ENCODE measurements around the gene CYTH4.

Gene CYTH4

GRCh38 chr22:37258753-37259401 is 23.4 kb upstream of the CYTH4 start:
- TF ChIP-seq CTCF (conservative IDR thresholded peaks at IDR 0.05; ENCODE audit: low read depth), result no peak
- ChIA-PET POLR2A (ENCODE audit: low non-redundant PET) (no interaction called here), CTCF (interaction anchor here (0.5 to 1.3 kb wide), 4 partner anchors 15 to 382 kb away, joined by 3 to 5 read pairs (median 4); partner anchors contain the start of gene RAC2)
- DNase-seq (ENCODE audit: low spot score), result no peak
- H3K27ac ChIP-seq, result no peak overlapping the region

- TF ChIP-seq CTCF (conservative IDR thresholded peaks at IDR 0.05; ENCODE audit: low read depth), result no peak; the same call in 1 of the 2 replicates
- CTCF ChIA-PET, result interaction anchor here (0.7 to 1.3 kb wide), 6 partner anchors 9 to 172 kb away, joined by 3 to 5 read pairs (median 4); partner anchors contain the start of gene RAC2
- peak; percentile 18 for DNase-seq (ENCODE audit: low spot score)
- POLR2A ChIA-PET (ENCODE audit: low non-redundant PET), result no interaction called here
- H3K27ac ChIP-seq, result no peak overlapping the region
Measured at GRCh38 chr22:37259540-37260029, 22.7 kb upstream of the CYTH4 start.

- DNase-seq (ENCODE audit: low spot score), result no peak
- TF ChIP-seq CTCF (conservative IDR thresholded peaks at IDR 0.05; ENCODE audit: low read depth), result no peak
- ChIA-PET CTCF (interaction anchor here (0.6 to 1.2 kb wide), 7 partner anchors 9 to 466 kb away, joined by 3 to 8 read pairs (median 4); partner anchors contain the start of gene RAC2), POLR2A (ENCODE audit: low non-redundant PET) (no interaction called here)
- no peak overlapping the region for H3K27ac ChIP-seq
Measured at GRCh38 chr22:37260155-37260795, 22.0 kb upstream of the CYTH4 start.

GRCh38 chr22:37260901-37261336 is 21.4 kb upstream of the CYTH4 start:
- H3K27ac ChIP-seq, result no peak overlapping the region
- POLR2A ChIA-PET (ENCODE audit: low non-redundant PET), result no interaction called here
- peak; percentile 91 for TF ChIP-seq CTCF (conservative IDR thresholded peaks at IDR 0.05; ENCODE audit: low read depth)
- DNase-seq (ENCODE audit: low spot score), result peak; percentile 38
- CTCF ChIA-PET, result interaction anchor here (0.6 to 1.1 kb wide), 7 partner anchors 10 to 466 kb away, joined by 3 to 8 read pairs (median 4); no protein-coding TSS in a partner anchor

GRCh38 chr22:37262346-37262745 is 20.0 kb upstream of the CYTH4 start:
- POLR2A ChIA-PET (ENCODE audit: low non-redundant PET), result no interaction called here
- DNase-seq (ENCODE audit: low spot score), result no peak
- TF ChIP-seq CTCF (conservative IDR thresholded peaks at IDR 0.05; ENCODE audit: low read depth), result no peak
- CTCF ChIA-PET, result no interaction called here
- H3K27ac ChIP-seq, result no peak overlapping the region

GRCh38 chr22:37263966-37264887 is 18.1 kb upstream of the CYTH4 start:
- no peak for TF ChIP-seq CTCF (conservative IDR thresholded peaks at IDR 0.05; ENCODE audit: low read depth)
- no peak for DNase-seq (ENCODE audit: low spot score)
- H3K27ac ChIP-seq, result no peak overlapping the region
- ChIA-PET CTCF (interaction anchor here (0.6 kb wide), 1 partner anchor 343 kb away, joined by 4 read pairs; no protein-coding TSS in a partner anchor), POLR2A (ENCODE audit: low non-redundant PET) (no interaction called here)

Measured in RWPE1 (cell line).